ENCODE results near the gene DBN1.

- TF ChIP-seq CTCF (conservative IDR thresholded peaks at IDR 0.05 in 1 of 2, IDR thresholded peaks at IDR 0.05 in 1 of 2; ENCODE audit: low read depth in 1 of 2, low read length in 2 of 2) (no peak), EZH2 (IDR thresholded peaks at IDR 0.05; ENCODE audit: low read length, missing control alignments) (no peak)
Measured at GRCh38 chr5:177444106-177445051, 29.1 kb downstream of the DBN1 start.

All from fibroblast of lung (primary cell).